Measurements from ENCODE around the gene TMA7. TPM values are rescaled to one million over a fixed set of nuclear protein-coding genes. Genes with fewer than 3 reads are reported as not detected.
"Not testable (repeated sequence)": the region's sequence is repeated elsewhere in the genome, so short reads cannot be mapped to it uniquely, and the experiment has no call there.

The TMA7 gene
- polyA plus RNA-seq (2013, experiment 1 of 2): 468 TPM
- polyA plus RNA-seq (2013, experiment 2 of 2): 482 TPM

DNA sequence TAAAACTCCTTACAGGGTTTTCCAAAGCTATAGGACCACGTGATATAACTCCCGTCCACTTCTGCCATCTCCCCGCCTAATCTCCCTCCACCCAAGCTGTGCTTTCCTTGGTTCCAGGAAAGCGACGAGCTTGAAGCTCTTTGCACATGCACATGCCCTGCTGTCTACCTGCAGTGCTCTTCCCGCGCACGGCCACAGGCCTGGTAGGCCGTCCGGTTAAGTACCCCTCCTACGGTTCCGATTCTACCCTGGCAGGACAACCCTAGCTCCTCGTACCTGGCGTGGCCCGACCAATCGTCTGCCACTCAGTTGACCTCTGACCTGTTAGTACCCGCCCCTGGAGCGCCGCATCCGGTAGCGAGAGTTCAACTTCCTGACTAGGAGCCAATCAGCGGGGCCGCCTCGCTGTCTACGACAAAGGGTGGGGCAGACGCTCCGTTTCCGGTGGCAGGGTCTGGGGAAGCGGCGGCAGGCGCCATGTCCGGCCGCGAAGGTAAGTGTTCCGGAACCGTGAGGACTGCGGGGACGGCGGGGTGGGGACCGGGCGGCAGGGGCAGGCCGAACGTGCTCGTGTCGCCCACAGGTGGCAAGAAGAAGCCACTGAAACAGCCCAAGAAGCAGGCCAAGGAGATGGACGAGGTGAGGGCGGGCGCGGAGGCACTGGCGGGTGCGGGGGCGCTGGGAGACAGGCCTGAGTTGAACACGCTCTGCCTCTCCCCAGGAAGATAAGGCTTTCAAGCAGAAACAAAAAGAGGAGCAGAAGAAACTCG, at the start of gene TMA7, which contains the start of gene CCDC51:
TMA7 (plus strand) TSS at position 438 of the 770 bp plus-strand sequence; CDS start at position 478, 40 bp downstream.
CCDC51 (minus strand) TSS at position 300 of the 770 bp plus-strand sequence. CDS start 4,991 bp downstream, outside the sequence.
- Histone ChIP-seq H3K9me3 (ENCODE audit: control insufficient read depth, low read length) (no peaks in the 10 kb centered on the region), H3K36me3 (ENCODE audit: control insufficient read depth, insufficient read depth, low read length) (peaks cover 40% of the 10 kb centered on the region), H3K27ac (ENCODE audit: low read depth, low read length, severe bottlenecking) (peak within 1 kb of the TSS; percentile 76), H3K4me1 (ENCODE audit: control insufficient read depth, insufficient read depth, low read length, poor library complexity, severe bottlenecking) (peaks cover 13% of the 10 kb centered on the region), H3K4me3 (ENCODE audit: extremely low read depth, insufficient read depth, low read length, poor library complexity, severe bottlenecking) (peak within 1 kb of the TSS; percentile 98)
- WGBS, 2 experiments (ENCODE audit: insufficient coverage in 2 of 2): 0 to 1% methylated on average over 50 to 53 of the region's 54 CpGs

DNA sequence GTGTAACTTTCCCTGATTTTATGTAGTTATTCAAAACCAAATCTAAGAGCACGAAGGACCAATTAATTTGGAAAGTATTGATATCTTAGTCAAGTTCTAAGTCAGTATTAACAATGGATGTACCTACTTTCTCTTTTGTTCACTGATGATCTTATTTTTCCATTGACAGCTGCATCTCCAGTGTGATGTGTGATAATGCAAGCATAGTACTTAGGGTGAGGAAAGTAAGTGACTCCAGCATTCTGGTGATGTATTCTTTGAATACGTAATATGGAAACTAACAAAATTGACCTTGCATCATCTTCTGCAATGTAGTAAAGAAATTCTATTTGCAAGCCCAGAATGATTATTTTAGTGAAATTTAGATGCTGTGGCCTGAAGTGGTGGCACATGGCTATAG, 45.7 kb upstream of the TMA7 start:
- H3K36me3 ChIP-seq (ENCODE audit: control insufficient read depth, insufficient read depth, low read length): no peaks in the 10 kb centered on the region
- WGBS, 2 experiments (ENCODE audit: insufficient coverage in 2 of 2): 100% methylated on average over 1 of the region's 2 CpGs; no CpG with 5 or more reads in 1 of the 2 experiments
- no peak overlapping the region for H3K4me3 ChIP-seq (ENCODE audit: extremely low read depth, insufficient read depth, low read length, poor library complexity, severe bottlenecking)
- H3K4me1 ChIP-seq (ENCODE audit: control insufficient read depth, insufficient read depth, low read length, poor library complexity, severe bottlenecking): no peaks in the 10 kb centered on the region
- no peak overlapping the region for H3K27ac ChIP-seq (ENCODE audit: low read depth, low read length, severe bottlenecking)
- H3K9me3 ChIP-seq (ENCODE audit: control insufficient read depth, low read length): no peaks in the 10 kb centered on the region

DNA sequence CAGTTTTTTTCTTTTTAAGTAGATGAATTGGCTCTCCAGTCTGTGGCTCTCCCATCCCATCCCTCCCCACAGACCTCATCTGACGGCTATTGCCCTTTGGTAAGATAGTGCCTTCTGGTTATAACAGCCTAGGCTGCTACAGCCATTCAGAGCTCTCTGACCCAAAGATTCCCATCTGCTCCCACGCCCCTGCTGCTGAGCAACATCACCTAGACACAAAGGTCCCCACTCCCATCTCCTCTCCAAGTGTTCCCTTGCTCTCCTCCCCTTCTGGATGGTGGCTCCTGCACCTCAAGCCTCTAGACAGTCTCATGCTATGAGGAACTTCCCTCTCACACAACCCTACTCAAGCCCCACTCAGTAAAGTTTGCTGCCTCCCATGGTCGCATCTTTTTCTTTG, 44.3 kb upstream of the TMA7 start:
- Histone ChIP-seq H3K36me3 (ENCODE audit: control insufficient read depth, insufficient read depth, low read length) (no peaks in the 10 kb centered on the region), H3K9me3 (ENCODE audit: control insufficient read depth, low read length) (no peaks in the 10 kb centered on the region), H3K4me3 (ENCODE audit: extremely low read depth, insufficient read depth, low read length, poor library complexity, severe bottlenecking) (no peak overlapping the region), H3K4me1 (ENCODE audit: control insufficient read depth, insufficient read depth, low read length, poor library complexity, severe bottlenecking) (no peaks in the 10 kb centered on the region), H3K27ac (ENCODE audit: low read depth, low read length, severe bottlenecking) (no peak overlapping the region)
- WGBS, 2 experiments (ENCODE audit: insufficient coverage in 2 of 2): 82 to 92% methylated on average over 2 to 3 of the region's 3 CpGs

DNA sequence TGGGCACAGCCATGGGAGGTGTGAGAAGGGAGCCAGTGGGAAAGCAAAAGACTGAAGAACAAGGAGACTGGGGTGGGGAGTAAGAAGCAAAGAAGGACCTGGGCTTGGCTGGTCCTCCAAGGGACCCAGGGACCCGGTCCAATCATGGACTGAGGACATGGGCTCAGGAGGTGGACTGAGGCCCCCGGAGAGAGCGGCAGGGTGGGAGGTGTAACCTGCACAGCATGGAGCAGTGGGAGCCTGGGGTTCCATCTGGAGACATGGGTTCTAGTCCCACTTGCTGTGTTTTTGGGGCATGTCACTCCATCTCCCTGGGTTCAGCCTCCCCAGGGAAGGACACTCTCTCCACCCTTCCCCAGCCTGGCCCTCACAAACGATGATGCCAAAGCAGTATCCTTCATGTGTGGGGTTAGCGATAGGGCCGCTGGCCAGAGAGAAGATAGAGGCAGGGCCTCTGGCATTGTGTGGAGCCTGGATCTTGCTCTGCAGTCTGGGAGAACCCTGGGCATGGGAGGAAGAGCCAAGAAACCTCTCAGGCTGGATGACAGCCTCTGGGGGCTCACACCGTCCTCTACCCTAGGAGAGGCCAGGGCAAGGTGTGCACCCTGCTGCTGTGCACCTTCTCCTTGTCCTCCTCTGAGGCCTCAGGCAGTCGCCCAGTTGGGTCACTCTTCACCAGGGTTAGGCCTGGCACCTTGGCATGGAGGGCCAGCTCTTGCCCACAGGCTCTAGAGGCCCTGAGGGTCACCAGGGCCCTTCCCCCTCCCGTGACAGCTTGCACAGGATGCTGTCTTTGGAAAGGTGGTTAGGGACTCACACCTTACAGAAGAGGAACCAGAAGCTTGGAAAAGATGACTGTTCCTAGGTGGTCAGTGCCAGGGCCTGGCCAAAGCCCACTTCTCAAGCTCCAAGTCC, 42.0 kb upstream of the TMA7 start:
- no peak overlapping the region for H3K27ac ChIP-seq (ENCODE audit: low read depth, low read length, severe bottlenecking)
- peaks cover 11% of the 10 kb centered on the region for H3K36me3 ChIP-seq (ENCODE audit: control insufficient read depth, insufficient read depth, low read length)
- WGBS, 2 experiments (ENCODE audit: insufficient coverage in 2 of 2): 83 to 89% methylated on average over 7 to 9 of the region's 9 CpGs
- H3K4me1 ChIP-seq (ENCODE audit: control insufficient read depth, insufficient read depth, low read length, poor library complexity, severe bottlenecking): no peaks in the 10 kb centered on the region
- H3K9me3 ChIP-seq (ENCODE audit: control insufficient read depth, low read length): no peaks in the 10 kb centered on the region
- no peak overlapping the region for H3K4me3 ChIP-seq (ENCODE audit: extremely low read depth, insufficient read depth, low read length, poor library complexity, severe bottlenecking)

DNA sequence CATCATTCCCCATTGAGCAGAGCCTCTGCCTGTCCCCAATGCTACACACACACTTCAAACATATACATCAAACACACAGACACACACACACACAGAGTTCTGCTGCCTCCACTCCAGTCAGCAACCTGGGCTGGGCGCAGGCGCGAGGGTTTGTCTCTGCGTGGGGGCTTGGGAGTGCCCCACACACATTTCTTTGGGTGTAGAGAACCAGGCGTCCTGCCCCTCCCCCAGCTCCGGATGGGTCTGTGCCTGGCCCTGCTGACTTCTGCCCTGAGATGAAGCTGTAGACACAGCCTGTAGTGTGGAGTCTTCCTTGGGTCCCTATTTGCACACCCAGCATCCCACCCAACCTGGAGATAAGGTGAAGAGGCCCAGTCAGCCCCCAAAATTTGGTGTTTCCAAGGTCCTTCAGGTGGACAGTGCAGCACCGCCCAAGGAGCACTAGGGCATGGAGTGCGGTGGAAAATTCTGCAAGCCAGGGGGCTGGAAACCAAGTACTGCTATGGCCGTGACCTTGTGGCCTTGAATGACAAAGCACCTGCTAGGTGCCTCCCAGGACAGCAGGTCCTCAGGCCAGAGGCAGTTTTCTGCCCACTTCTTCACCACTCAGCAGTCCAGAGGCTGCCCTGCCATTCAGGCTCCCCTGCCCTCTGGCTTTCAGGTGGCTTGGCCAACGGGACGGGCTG, 41.2 kb upstream of the TMA7 start:
- Histone ChIP-seq H3K9me3 (ENCODE audit: control insufficient read depth, low read length) (no peaks in the 10 kb centered on the region), H3K36me3 (ENCODE audit: control insufficient read depth, insufficient read depth, low read length) (peaks cover 13% of the 10 kb centered on the region), H3K4me1 (ENCODE audit: control insufficient read depth, insufficient read depth, low read length, poor library complexity, severe bottlenecking) (no peaks in the 10 kb centered on the region), H3K4me3 (ENCODE audit: extremely low read depth, insufficient read depth, low read length, poor library complexity, severe bottlenecking) (no peak overlapping the region), H3K27ac (ENCODE audit: low read depth, low read length, severe bottlenecking) (no peak overlapping the region)
- WGBS, 2 experiments (ENCODE audit: insufficient coverage in 2 of 2): 80 to 81% methylated on average over 7 to 11 of the region's 11 CpGs

DNA sequence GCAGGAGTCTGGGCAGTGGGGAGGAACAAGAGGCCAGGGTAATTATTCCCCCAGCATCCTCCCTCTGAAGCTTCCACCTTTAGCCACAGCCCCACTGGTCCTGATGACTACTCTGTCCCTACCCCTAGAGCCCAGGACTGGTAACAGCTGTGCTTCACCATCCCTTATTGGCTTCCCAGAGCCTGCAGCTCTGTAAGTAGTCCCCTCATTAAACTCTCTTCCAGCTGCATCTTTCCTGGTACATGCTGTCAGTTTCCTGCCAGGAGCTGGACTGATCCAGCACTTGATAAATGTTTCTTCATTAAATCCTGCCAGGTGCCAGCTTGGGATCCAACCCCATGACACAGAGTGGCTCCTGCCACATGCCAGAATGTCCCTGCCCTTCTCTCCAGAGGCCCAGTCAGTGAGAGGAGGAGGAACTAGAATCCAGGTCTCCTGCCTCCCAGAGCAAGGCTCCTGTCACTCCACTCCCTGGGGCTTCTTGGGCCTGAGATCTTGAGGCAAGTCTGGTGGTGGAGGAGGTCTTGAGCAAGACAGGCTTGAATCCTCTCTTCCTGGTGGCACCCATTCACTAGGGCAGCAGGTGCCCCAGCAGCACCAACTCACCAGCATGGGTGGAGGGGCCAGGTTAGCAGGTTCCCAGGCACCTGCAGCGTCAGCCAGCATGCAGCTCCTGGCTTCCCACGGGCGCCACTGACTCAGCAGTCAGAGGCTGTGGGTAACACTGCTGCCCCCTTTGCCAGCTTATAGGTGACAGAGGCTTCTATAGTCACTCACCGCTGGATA, 40.5 kb upstream of the TMA7 start:
- H3K9me3 ChIP-seq (ENCODE audit: control insufficient read depth, low read length): no peaks in the 10 kb centered on the region
- no peak overlapping the region for H3K4me3 ChIP-seq (ENCODE audit: extremely low read depth, insufficient read depth, low read length, poor library complexity, severe bottlenecking)
- 62 to 81% methylated on average over 3 of the region's 4 CpGs for WGBS, 2 experiments (ENCODE audit: insufficient coverage in 2 of 2)
- H3K27ac ChIP-seq (ENCODE audit: low read depth, low read length, severe bottlenecking): no peak overlapping the region
- peaks cover 20% of the 10 kb centered on the region for H3K36me3 ChIP-seq (ENCODE audit: control insufficient read depth, insufficient read depth, low read length)
- H3K4me1 ChIP-seq (ENCODE audit: control insufficient read depth, insufficient read depth, low read length, poor library complexity, severe bottlenecking): no peaks in the 10 kb centered on the region

DNA sequence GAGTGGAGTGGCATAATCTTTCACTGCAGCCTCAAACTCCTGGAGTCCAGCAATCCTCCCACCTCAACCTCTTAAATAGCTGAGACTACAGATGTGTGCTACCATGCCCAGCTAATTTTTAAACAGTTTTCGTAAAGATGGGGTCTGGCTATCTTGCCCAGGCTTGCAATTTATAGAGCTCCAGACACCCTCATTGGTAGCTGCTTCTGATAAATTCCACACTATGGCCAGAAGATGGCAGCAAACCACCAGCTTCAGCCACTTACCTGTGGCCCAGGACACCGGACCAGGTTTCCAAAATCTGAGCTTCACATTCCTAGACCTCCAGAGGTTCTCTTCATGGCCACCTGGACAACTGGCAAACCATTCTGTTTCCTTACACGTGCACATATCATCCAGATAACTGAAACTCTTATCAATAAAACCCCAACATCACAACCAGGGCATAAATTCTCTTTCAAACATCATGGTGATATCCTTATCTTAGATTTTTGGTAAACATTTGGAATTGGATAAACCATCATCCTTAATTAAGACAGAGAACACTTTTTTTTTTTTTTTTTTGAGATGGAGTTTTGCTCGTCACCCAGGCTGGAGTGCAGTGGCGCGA, 39.1 kb upstream of the TMA7 start:
- WGBS, 2 experiments (ENCODE audit: insufficient coverage in 2 of 2): 89 to 100% methylated on average over 2 to 5 of the region's 6 CpGs
- Histone ChIP-seq H3K4me1 (ENCODE audit: control insufficient read depth, insufficient read depth, low read length, poor library complexity, severe bottlenecking) (no peaks in the 10 kb centered on the region), H3K9me3 (ENCODE audit: control insufficient read depth, low read length) (no peaks in the 10 kb centered on the region), H3K4me3 (ENCODE audit: extremely low read depth, insufficient read depth, low read length, poor library complexity, severe bottlenecking) (no peak overlapping the region), H3K36me3 (ENCODE audit: control insufficient read depth, insufficient read depth, low read length) (peaks cover 31% of the 10 kb centered on the region), H3K27ac (ENCODE audit: low read depth, low read length, severe bottlenecking) (no peak overlapping the region)

DNA sequence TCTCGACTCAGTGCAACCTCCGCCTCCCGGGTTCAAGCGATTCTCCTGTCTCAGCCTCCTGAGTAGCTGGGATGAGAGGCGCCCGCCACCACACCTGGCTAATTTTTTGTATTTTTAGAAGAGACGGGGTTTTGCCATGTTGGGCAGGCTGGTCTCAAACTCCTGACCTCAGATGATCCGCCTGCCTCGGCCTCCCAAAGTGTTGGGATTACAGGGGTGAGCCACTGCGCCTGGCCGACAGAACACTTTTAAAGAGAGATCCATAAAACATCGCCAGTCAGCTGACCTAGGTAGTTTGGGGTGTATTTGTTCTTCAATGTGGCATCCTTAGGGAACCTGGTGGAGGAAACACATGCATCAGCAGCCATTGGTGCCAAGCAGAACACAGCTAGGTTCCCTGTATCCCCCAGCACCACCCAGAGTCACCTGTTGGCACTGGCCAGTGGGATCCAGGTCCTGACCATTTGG, 38.6 kb upstream of the TMA7 start:
- peaks cover 36% of the 10 kb centered on the region for H3K36me3 ChIP-seq (ENCODE audit: control insufficient read depth, insufficient read depth, low read length)
- not testable (repeated sequence) for H3K4me1 ChIP-seq (ENCODE audit: control insufficient read depth, insufficient read depth, low read length, poor library complexity, severe bottlenecking); H3K4me3 ChIP-seq (ENCODE audit: extremely low read depth, insufficient read depth, low read length, poor library complexity, severe bottlenecking); H3K9me3 ChIP-seq (ENCODE audit: control insufficient read depth, low read length); H3K27ac ChIP-seq (ENCODE audit: low read depth, low read length, severe bottlenecking)
- WGBS, 2 experiments (ENCODE audit: insufficient coverage in 2 of 2): 89 to 95% methylated on average over 9 of the region's 12 CpGs

DNA sequence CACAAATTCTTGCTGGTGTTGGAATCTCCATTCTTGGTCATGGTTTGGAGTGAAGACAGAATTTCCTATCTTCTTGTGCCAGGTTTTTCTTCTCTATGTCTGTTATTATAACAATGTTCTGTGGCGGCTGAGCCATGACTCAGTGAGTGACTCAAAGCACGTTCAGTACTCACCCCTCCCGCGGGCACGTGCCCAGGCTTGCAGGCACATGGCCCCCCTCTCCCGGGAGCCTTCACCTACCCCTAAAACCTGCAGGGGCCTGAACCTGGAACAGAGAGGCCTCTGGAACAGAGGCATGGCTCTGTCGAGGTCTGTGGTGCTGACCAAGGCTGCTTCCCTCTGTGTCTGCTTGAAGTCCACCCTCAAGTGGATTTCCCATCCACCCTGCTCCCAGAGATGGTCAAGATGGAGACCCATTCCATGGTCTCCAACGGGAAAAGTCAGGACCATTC, 37.8 kb upstream of the TMA7 start:
- Histone ChIP-seq H3K4me1 (ENCODE audit: control insufficient read depth, insufficient read depth, low read length, poor library complexity, severe bottlenecking) (no peaks in the 10 kb centered on the region), H3K36me3 (ENCODE audit: control insufficient read depth, insufficient read depth, low read length) (peaks cover 39% of the 10 kb centered on the region), H3K4me3 (ENCODE audit: extremely low read depth, insufficient read depth, low read length, poor library complexity, severe bottlenecking) (no peak overlapping the region), H3K9me3 (ENCODE audit: control insufficient read depth, low read length) (no peaks in the 10 kb centered on the region), H3K27ac (ENCODE audit: low read depth, low read length, severe bottlenecking) (no peak overlapping the region)
- WGBS, 2 experiments (ENCODE audit: insufficient coverage in 2 of 2): 84 to 94% methylated on average over 7 of the region's 8 CpGs
